RKO (cell line): ENCODE data around the gene GRIN3B.

Source experiments
- DNase-seq: peaks from one replicate; pipeline ENCODE4 v3.0.0-alpha.2; 2016; ENCODE audit warnings: low spot score

The GRIN3B gene

GRCh38 chr19:991174-991931, 8.9 kb upstream of the GRIN3B start:
- DNase-seq = no peak

DNA sequence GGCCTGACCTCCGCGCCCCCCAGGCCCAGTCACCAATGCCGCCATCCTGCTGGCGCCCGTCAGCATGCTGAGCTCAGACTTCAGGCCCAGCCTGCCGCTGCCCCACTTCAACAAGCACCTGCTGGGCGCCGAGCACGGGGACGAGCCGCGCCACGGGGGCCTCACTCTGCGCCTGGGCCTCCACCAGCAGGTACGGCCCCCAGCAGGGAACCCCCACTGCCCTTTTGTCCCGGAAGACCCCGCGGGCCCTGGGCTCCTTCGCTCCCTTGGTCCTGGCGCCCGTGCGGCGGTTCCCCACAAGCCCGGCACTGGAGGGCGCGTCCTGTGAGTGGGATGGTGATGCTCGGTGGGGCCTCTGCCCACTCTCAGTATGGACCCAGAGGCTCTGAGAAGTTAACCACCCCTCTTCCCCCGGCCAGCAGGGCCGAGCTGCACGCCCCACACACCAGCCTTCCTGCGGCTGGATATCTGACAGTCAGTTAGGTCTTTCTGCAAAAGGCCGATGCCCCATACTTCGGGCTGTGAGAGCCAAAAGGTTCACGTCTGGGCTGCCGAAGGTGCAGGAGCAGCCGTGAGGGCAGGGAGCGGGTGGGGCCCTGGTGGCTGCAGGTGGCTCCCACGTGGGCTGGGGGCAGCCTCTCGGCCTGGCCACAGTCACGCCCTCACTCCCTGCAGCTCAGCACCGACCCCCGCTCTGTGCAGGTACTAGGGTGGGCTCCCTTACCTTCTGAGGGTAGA, 8.1 kb upstream of the GRIN3B start:
- no peak for DNase-seq

GRCh38 chr19:992670-993055, 7.6 kb upstream of the GRIN3B start:
- DNase-seq = no peak

DNA sequence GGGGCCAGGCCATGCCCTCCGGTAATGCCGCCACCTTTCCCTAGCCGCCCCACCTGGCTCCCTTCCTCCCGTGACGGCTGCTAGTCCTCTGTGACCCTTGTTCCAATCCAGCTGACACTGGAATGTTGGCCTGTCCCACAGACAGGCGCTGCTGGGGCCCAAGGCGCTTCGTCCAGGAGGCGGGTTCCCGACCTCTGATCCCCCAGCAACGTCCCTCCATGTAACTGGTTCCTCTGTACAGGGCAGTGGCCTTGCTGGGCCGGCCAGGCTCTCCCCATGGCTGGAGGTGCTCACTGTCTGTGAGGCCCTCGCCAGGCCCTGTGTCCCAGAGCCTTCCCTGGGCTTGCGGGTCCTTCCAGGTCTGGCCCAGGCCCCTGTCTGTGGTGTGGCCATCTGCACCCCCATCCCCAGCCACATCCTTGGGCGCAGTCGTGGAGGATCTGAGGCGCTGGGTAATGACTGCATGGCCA, 6.8 kb upstream of the GRIN3B start:
- DNase-seq = no peak

DNA sequence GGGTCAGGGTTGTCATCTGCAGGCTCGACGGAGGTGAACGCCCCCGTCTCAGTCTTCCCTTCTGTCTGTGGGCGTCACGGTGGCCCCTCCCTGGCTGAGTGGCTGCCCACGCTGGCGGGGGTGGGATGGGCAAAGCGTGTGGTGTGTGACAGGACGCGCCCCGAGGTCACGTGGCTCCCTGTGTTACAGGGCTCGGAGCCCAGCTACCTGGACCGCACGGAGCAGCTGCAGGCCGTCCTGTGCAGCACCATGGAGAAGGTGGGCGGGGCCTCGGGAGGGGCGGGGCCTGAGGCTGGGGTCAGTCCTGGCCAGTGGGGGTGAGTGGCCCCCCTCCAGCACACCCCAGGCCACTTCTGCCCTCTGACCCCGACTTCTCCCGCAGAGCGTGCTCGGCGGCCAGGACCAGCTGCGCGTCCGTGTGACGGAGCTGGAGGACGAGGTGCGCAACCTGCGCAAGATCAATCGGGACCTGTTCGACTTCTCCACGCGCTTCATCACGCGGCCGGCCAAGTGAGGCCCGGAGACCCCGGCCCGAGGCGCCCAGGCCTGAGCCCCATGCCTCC, 6.3 kb upstream of the GRIN3B start:
- DNase-seq = no peak

DNA sequence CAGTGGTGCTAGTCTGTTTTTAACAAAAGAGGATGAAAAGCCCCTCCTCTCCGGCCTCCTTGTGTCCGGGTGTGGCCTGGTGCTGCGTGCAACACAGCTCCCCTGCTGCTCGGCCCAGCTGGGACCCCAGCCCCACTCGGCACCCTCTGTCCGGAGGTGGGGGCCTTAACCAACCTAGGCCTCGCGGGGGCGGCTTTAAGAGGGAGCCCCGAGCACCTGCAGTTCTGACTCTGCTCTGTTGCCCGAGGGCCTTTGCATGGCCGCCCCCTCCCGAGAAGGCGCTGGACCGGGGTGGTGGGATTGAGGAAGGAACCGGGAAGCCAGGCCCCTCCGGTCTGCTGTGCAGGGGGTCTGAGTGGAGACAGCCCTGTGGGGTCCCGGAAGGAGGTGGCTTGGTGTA, 5.7 kb upstream of the GRIN3B start:
- no peak for DNase-seq

GRCh38 chr19:995051-995827, 5.0 kb upstream of the GRIN3B start:
- no peak for DNase-seq

DNA sequence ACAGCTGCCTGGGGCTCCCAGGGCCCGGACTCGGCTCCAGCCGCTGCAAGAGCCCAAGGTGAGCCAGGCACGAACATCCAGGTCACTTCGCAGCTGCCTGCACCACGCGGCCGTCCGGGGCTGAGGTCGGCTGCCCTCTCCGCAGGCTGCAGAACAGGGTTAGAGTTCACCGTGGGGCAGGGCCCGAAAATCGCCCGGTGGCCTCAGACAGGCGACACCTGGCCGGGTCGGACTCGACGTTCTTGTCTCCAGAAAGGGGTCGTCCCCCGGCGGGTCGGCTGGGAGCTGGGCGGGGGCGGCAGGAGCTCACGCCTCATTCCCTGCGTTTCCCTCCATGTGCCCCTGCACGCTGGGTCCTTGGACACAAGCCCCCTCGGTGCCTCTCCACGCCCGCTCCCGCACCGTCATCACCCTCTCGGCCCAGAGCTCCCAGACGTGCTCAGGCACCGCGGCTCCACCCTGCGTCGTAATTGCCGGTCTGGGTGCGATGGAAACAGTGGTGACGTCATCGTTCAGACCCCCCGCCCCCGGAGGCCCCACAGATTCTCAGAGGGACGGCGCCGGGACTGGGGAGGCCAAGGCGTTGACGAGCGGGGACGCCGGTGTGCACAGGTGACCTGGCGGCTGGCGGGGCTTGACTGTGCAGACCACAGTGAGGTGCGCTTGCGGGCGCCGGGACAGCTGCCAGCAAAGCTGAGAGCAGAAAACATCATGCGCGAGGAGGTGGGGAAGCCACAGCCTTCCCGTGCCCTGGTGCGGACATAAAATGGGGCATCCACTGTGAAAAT, 4.0 kb upstream of the GRIN3B start:
- peak; percentile 63 for DNase-seq

GRCh38 chr19:998064-998463, 2.2 kb upstream of the GRIN3B start:
- DNase-seq = no peak

DNA sequence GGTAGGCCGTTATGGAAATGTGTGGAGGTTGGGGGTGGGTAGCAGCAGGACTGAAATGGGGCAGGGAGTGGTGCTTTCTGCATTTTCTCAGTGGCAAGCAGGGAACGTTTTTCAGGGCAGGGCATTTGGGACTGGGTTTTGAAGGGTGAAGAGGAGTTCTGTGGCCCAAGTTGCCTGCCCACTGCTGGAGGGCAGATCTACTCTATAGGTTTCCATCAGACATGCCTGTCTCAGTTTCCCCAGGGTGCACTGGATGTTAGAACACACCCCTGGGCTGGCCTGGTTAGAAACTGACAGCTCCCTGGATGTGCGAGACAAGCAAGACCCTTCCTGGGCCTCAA, 870 bp upstream of the GRIN3B start:
- no peak for DNase-seq

DNA sequence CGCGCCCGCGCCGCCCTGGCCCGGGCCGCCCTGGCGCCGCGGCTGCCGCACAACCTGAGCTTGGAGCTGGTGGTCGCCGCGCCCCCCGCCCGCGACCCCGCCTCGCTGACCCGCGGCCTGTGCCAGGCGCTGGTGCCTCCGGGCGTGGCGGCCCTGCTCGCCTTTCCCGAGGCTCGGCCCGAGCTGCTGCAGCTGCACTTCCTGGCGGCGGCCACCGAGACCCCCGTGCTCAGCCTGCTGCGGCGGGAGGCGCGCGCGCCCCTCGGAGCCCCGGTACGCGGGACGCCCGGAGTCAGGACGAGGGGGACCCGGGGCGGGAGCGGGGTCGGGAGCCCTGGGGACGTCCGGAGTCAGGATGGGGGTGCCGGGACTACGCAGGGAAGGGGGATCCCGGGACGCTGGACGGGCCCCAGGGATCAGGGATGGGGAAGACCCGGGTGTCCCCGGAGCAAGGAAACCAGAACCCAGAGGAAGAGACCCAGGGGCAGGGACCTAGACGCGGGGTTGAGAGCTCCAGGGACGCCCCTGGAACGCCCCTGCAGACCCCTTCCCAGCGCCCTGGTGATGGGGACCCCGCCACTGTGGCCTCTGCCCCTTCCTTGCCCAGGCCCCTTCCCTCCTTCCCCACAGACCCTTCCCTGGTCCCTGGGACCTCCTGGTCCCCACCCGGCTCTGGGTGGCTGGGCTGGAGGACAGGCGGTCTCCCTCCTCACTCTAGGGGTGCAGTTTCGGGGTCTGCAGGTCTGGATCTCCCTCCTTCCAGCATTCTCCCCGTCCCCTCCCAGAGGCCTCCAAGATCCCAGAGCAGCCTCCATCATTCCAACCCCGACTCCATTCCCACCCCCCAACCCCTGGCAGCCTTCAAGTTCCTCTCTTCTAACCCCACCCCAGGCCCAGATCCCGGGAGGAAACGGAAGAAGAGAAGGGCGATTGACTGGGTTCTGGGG, 645 bp downstream of the GRIN3B start:
- no peak for DNase-seq

DNA sequence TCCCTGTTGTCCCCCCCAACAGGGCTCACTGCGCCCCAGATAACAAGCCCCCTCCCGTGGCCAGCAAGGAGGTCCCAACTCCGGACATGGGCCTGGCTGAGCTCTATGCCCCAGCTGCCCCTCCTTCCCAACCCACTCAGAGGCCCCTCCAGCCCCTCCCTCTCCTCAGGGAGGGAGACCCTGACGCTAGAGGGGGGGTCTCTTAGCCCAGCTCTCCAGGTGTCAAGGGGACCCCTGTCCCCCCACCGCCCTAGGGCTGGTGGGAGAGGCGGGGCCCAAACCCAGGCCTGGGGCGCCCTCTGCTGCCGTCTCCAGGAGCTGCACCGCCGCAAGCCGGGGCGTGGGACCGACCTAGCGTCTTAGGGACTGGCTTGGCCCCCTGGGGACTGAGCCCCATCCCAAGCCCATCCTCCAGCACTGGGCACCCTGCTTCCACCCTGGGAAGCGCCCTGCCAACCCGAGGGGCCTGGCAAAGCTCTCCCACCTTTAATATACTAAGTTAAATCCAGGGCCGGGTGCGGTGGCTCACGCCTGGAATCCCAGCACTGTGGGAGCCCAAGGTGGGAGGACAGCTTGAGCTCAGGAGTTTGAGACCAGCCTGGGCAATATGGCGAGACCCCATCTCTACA, 1.4 kb downstream of the GRIN3B start:
- peak; percentile 37 for DNase-seq

DNA sequence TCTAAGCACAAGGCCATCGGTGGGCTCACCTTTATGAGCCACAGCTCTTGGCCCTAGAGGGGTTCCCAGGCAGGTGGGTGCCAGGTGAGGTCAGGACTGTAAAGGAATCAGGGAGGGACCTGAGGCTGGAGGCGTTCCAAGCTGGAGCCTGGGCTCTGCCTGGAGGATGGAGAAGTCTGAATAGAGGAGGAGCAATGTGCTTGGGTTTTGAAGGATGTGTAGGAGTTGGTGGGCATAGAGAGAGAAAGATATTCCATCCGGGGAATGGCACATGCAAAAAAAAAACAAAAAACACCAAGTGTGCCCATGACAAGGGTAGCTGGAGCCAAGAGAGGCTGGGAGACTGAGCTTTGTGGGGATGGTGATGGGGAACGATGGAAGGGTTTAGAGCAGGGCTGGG, 2.4 kb downstream of the GRIN3B start:
- no peak for DNase-seq

- no peak for DNase-seq
Measured at GRCh38 chr19:1003283-1003682, 3.1 kb downstream of the GRIN3B start.

GRCh38 chr19:1004204-1004802, 4.1 kb downstream of the GRIN3B start:
- DNase-seq = no peak

- no peak for DNase-seq
Measured at GRCh38 chr19:1004803-1005664, 4.8 kb downstream of the GRIN3B start.

GRCh38 chr19:1006711-1007398, 6.6 kb downstream of the GRIN3B start:
- DNase-seq = no peak
